Esophagus mucosa (tissue), 1 donor: ENCODE data around the gene ATG4A. TPM values are rescaled to one million over a fixed set of nuclear protein-coding genes. Genes with fewer than 3 reads are reported as not detected.

ENCODE experiments used
- ATAC-seq: fragments of 200-7000 bp; cut with Tn5 transposase; one replicate; pipeline ENCODE4 v1.9.1; 2020
- total RNA-seq: library from RNA; stranded (reverse); gene quantifications from one replicate; pipeline ENCODE4 v1.2.4, GENCODE V29; 2023
- donor health status: DM: yes; HTN: yes; CAD: no.

The ATG4A gene
- total RNA-seq, 1 donor from 2014 or later: 7.8 TPM

- no peak for ATAC-seq
Observed at GRCh38 chrX:108169768-108170167, 78.2 kb downstream of the ATG4A start.

GRCh38 chrX:108171671-108172070 lies 80.1 kb downstream of the ATG4A start:
- no peak for ATAC-seq

GRCh38 chrX:108173874-108174273 lies 82.3 kb downstream of the ATG4A start:
- no peak for ATAC-seq

- ATAC-seq: no peak
Observed at GRCh38 chrX:108177351-108178142, 86.0 kb downstream of the ATG4A start.

GRCh38 chrX:108178143-108178498 lies 86.5 kb downstream of the ATG4A start:
- no peak for ATAC-seq

GRCh38 chrX:108186811-108187210 lies 95.2 kb downstream of the ATG4A start:
- ATAC-seq: no peak

- no peak for ATAC-seq
Observed at GRCh38 chrX:108198420-108198819, 106.8 kb downstream of the ATG4A start.

- ATAC-seq: no peak
Observed at GRCh38 chrX:108199041-108199440, 107.5 kb downstream of the ATG4A start.

- peak; percentile 53 for ATAC-seq
Observed at GRCh38 chrX:108199691-108200090, 108.1 kb downstream of the ATG4A start.

- ATAC-seq: no peak
Observed at GRCh38 chrX:108203540-108203939, 112.0 kb downstream of the ATG4A start.

Other genes starting within 250 kb of the ATG4A start
- gene TEX13B, start 109.4 kb upstream of the ATG4A start, total RNA-seq: not detected
- gene VSIG1, start 46.7 kb upstream of the ATG4A start, total RNA-seq: 0.48 TPM
- gene PSMD10, start 236 bp upstream of the ATG4A start, total RNA-seq: 28.6 TPM